CD14-positive monocyte (primary cell): Measurements from ENCODE around the gene LACRT. TPM values are rescaled to one million over a fixed set of nuclear protein-coding genes. Genes with fewer than 3 reads are reported as not detected.

Experiments used
- DNase-seq, 3 donors: peaks; one replicate each; pipeline ENCODE4 v3.0.0-alpha.2; 2011 to 2022
- H2AFZ ChIP-seq: 2 replicates; pipeline ENCODE4 v1.6.0; 2012; ENCODE audit warnings: mild to moderate bottlenecking, low read depth, low read length, inconsistent platforms; ENCODE audit not compliant: insufficient read depth, poor library complexity, severe bottlenecking
- H3K27ac ChIP-seq, 2 donors: 1 replicate in 1 of 2; 2 replicates in 1 of 2; pipeline ENCODE4 v1.5.1; 2012 to 2013; ENCODE audit warnings: low read length in 2 of 2, control low read depth in 1 of 2, inconsistent platforms in 1 of 2, low read depth in 1 of 2, mild to moderate bottlenecking in 1 of 2
- H3K27me3 ChIP-seq, 2 donors: one replicate each; pipeline versions ENCODE4 v1.6.0 to v1.6.1; 2011 to 2013; ENCODE audit warnings: low read length in 2 of 2; ENCODE audit not compliant: control insufficient read depth in 2 of 2, insufficient read depth in 2 of 2
- H3K36me3 ChIP-seq, 2 donors: replicated peaks in 1 of 2; 1 replicate in 1 of 2; 2 replicates in 1 of 2; pipeline versions ENCODE4 v1.5.1 to v1.6.1; 2012 to 2013; ENCODE audit warnings: low read length in 2 of 2, control low read depth in 1 of 2, inconsistent platforms in 1 of 2, mild to moderate bottlenecking in 1 of 2; ENCODE audit not compliant: insufficient read depth in 2 of 2, control insufficient read depth in 1 of 2
- H3K4me1 ChIP-seq, 2 donors: 1 replicate in 1 of 2; 2 replicates in 1 of 2; pipeline versions ENCODE4 v1.5.1 to v1.6.1; 2012 to 2013; ENCODE audit warnings: low read length in 2 of 2, control low read depth in 1 of 2, inconsistent platforms in 1 of 2, mild to moderate bottlenecking in 1 of 2, moderate library complexity in 1 of 2; ENCODE audit not compliant: insufficient read depth in 2 of 2, control insufficient read depth in 1 of 2
- H3K4me2 ChIP-seq: replicated peaks from 2 replicates; pipeline ENCODE3; 2012; ENCODE audit warnings: low read length, moderate library complexity, mild to moderate bottlenecking; ENCODE audit not compliant: poor library complexity, severe bottlenecking; ENCODE audit errors: extremely low read depth
- H3K4me3 ChIP-seq, 3 experiments: fragments of 200-600 bp in 1 of 3; sonication (generic) in 1 of 3; replicated peaks in 1 of 3; 1 replicate in 2 of 3; 2 replicates in 1 of 3; pipeline ENCODE4 v1.5.1; 2011 to 2013; ENCODE audit warnings: low read length in 3 of 3, mild to moderate bottlenecking in 3 of 3, control low read depth in 2 of 3, low read depth in 2 of 3, inconsistent platforms in 1 of 3, moderate library complexity in 1 of 3
- H3K79me2 ChIP-seq: 2 replicates; pipeline ENCODE4 v1.6.0; 2012; ENCODE audit warnings: mild to moderate bottlenecking, control low read depth, inconsistent platforms, low read length, moderate library complexity; ENCODE audit not compliant: insufficient read depth
- H3K9ac ChIP-seq: 2 replicates; pipeline ENCODE4 v1.6.0; 2017; ENCODE audit warnings: low read length, mild to moderate bottlenecking; ENCODE audit not compliant: insufficient read depth, poor library complexity, severe bottlenecking
- H3K9me3 ChIP-seq, 2 donors: replicated peaks in 1 of 2; 1 replicate in 1 of 2; 2 replicates in 1 of 2; pipeline versions ENCODE4 v1.5.1 to v1.6.1; 2012 to 2013; ENCODE audit warnings: low read length in 2 of 2, control low read depth in 1 of 2; ENCODE audit not compliant: control insufficient read depth in 1 of 2, insufficient read depth in 1 of 2
- H4K20me1 ChIP-seq: 2 replicates; pipeline ENCODE4 v1.6.0; 2012; ENCODE audit warnings: mild to moderate bottlenecking, low read length, control low read depth, moderate library complexity; ENCODE audit not compliant: insufficient read depth
- H3K27ac Mint-ChIP-seq, 7 donors: one replicate each; pipeline ENCODE4 v1.8.0; 2020; ENCODE audit warnings: mild to moderate bottlenecking in 7 of 7, mixed read lengths in 7 of 7, moderate library complexity in 6 of 7, inconsistent platforms in 2 of 7
- H3K27me3 Mint-ChIP-seq, 3 donors: one replicate each; pipeline ENCODE4 v1.8.0; 2021 to 2022; ENCODE audit warnings: low read depth in 3 of 3, mild to moderate bottlenecking in 3 of 3, mixed read lengths in 3 of 3, moderate library complexity in 3 of 3, inconsistent platforms in 1 of 3
- H3K36me3 Mint-ChIP-seq, 2 donors: one replicate each; pipeline ENCODE4 v1.8.0; 2020; ENCODE audit warnings: mixed read lengths in 2 of 2, inconsistent platforms in 1 of 2, mild to moderate bottlenecking in 1 of 2
- H3K4me1 Mint-ChIP-seq: one replicate; pipeline ENCODE4 v1.8.0; 2020; ENCODE audit warnings: mild to moderate bottlenecking, mixed read lengths
- H3K4me3 Mint-ChIP-seq, 2 donors: one replicate each; pipeline ENCODE4 v1.8.0; 2020; ENCODE audit warnings: mild to moderate bottlenecking in 2 of 2, mixed read lengths in 2 of 2, moderate library complexity in 1 of 2
- H3K9me3 Mint-ChIP-seq, 7 donors: one replicate each; pipeline ENCODE4 v1.8.0; 2020 to 2022; ENCODE audit warnings: mixed read lengths in 7 of 7, mild to moderate bottlenecking in 6 of 7, moderate library complexity in 6 of 7, inconsistent platforms in 2 of 7
- CTCF ChIP-seq: fragments of 200-600 bp; IDR thresholded peaks from one replicate; pipeline ENCODE4 v1.8.0; 2022; ENCODE audit warnings: antibody characterized with exemption, mild to moderate bottlenecking
- WGBS: methylation state at CpG from one replicate; pipeline ENCODE4 v1.1.5; 2013; ENCODE audit warnings: missing lambda C conversion rate; ENCODE audit not compliant: insufficient coverage; 5-methylcytosine and 5-hydroxymethylcytosine counted together
- intact Hi-C, 2 donors: fragments of 100-400 bp; cut with micrococcal nuclease; formaldehyde crosslinking; loops; one replicate each; pipeline versions ENCODE4 v1.15.0 to v1.15.1; 2023
- polyA plus RNA-seq, 3 donors: library from polyadenylated mRNA; depleted of rRNA in 1 of 3; unstranded in 2 of 3; stranded (reverse) in 1 of 3; fragments of 300-500 nt in 2 of 3; fragments of >200 nt in 1 of 3; fragmentation: Illumina TruSeq in 2 of 3; gene quantifications; 1 replicate in 2 of 3; 2 replicates in 1 of 3; pipeline ENCODE4 v1.2.3, GENCODE V29; 2012 to 2021

Gene LACRT
- polyA plus RNA-seq, 3 donors: not detected

- no peaks in the 10 kb centered on the region for H4K20me1 ChIP-seq
- Mint-ChIP-seq H3K27ac (no peak overlapping the region), H3K9me3 (peaks cover 0 to 7% (median 0%) of the 10 kb centered on the region in 7 donors), H3K4me1 (peaks cover 10% of the 10 kb centered on the region), H3K36me3 (peaks cover 6 to 8% of the 10 kb centered on the region in 2 donors), H3K4me3 (no peak overlapping the region), H3K27me3 (peaks cover 31 to 35% (median 34%) of the 10 kb centered on the region in 3 donors)
- intact Hi-C loops: no loop called here
- peaks cover 14 to 27% of the 10 kb centered on the region in 2 donors for H3K27me3 ChIP-seq
- no peak for TF ChIP-seq CTCF
- H2AFZ ChIP-seq: no peak overlapping the region
- no peaks in the 10 kb centered on the region for H3K79me2 ChIP-seq
- DNase-seq: peak in 1 of 3 donors; percentile 24
- H3K9ac ChIP-seq: no peak overlapping the region
- H3K36me3 ChIP-seq: no peaks in the 10 kb centered on the region
- no peak overlapping the region for H3K4me2 ChIP-seq
- no peaks in the 10 kb centered on the region for H3K9me3 ChIP-seq
- H3K4me1 ChIP-seq: peaks cover 2% of the 10 kb centered on the region in 2 donors
- H3K27ac ChIP-seq: no peak overlapping the region
- H3K4me3 ChIP-seq: no peak overlapping the region
- 50% methylated on average over 2 of the region's 4 CpGs for WGBS
Measured at GRCh38 chr12:54593135-54593534, 41.6 kb downstream of the LACRT start.

DNA sequence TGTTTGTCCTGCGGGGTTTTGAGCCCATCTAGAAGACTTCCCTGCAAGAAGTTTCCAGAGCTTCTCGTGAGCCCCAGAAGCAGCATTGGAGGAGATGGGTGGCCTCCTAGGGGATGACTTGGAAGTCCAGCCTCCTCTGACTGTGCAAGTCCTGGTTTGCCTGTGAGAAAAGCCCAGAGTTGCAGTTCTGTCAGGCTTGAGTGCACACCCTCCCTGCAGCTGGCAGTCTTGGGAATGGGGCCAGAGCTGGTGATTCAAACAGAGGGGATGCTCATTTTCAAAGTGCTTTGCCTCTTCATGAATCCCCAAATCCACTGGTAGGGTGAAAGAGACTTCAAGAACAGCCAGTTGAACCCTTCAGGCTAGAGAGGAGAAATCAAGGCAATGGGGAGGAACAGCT lies 42.4 kb downstream of the LACRT start:
- Mint-ChIP-seq H3K27ac (no peak overlapping the region), H3K36me3 (peaks cover 6 to 8% of the 10 kb centered on the region in 2 donors), H3K4me3 (no peak overlapping the region), H3K9me3 (peaks cover 0 to 7% (median 3%) of the 10 kb centered on the region in 7 donors), H3K4me1 (peaks cover 13% of the 10 kb centered on the region), H3K27me3 (peaks cover 39 to 43% (median 42%) of the 10 kb centered on the region in 3 donors)
- Histone ChIP-seq H3K79me2 (no peaks in the 10 kb centered on the region), H3K9ac (no peak overlapping the region), H4K20me1 (no peaks in the 10 kb centered on the region), H3K4me1 (peaks cover 4 to 6% of the 10 kb centered on the region in 2 donors), H3K27me3 (peaks cover 22 to 35% of the 10 kb centered on the region in 2 donors), H3K36me3 (no peaks in the 10 kb centered on the region), H3K9me3 (peaks cover 0 to 4% of the 10 kb centered on the region in 2 donors), H3K27ac (no peak overlapping the region), H3K4me2 (no peak overlapping the region), H2AFZ (no peak overlapping the region), H3K4me3 (no peak overlapping the region)
- no peak for DNase-seq
- no peak for TF ChIP-seq CTCF
- intact Hi-C loops: no loop called here
- 94% methylated on average over 2 of the region's 2 CpGs for WGBS
